ENCODE results near the gene PPP1R1B.

Gene PPP1R1B

GRCh38 chr17:39651923-39652586 lies 25.3 kb downstream of the PPP1R1B start:
- Histone ChIP-seq H3K36me3 (ENCODE audit: control insufficient read depth in 5 of 5, insufficient read depth in 5 of 5, low read length in 5 of 5) (peaks cover 0 to 37% (median 15%) of the 10 kb centered on the region in 5 donors), H3K27ac (ENCODE audit: low read depth, low read length) (no peak overlapping the region), H3K4me3 (ENCODE audit: low read depth in 1 of 5, low read length in 5 of 5) (no peak overlapping the region), H3K27me3 (ENCODE audit: control insufficient read depth in 5 of 5, insufficient read depth in 4 of 5, low read length in 5 of 5) (no peaks in the 10 kb centered on the region), H3K9me3 (ENCODE audit: control insufficient read depth in 5 of 5, low read length in 5 of 5) (no peaks in the 10 kb centered on the region), H3K9ac (ENCODE audit: low read length in 5 of 5) (peak overlapping the region in 2 of 5 donors; percentile 15 to 30), H3K4me1 (ENCODE audit: control insufficient read depth in 5 of 5, insufficient read depth in 5 of 5, low read length in 5 of 5) (peaks cover 0 to 7% (median 3%) of the 10 kb centered on the region in 5 donors)

GRCh38 chr17:39652587-39653315 lies 26.0 kb downstream of the PPP1R1B start:
- Histone ChIP-seq H3K4me3 (ENCODE audit: low read depth in 1 of 5, low read length in 5 of 5) (no peak overlapping the region), H3K4me1 (ENCODE audit: control insufficient read depth in 5 of 5, insufficient read depth in 5 of 5, low read length in 5 of 5) (peaks cover 0 to 8% (median 3%) of the 10 kb centered on the region in 5 donors), H3K36me3 (ENCODE audit: control insufficient read depth in 5 of 5, insufficient read depth in 5 of 5, low read length in 5 of 5) (peaks cover 0 to 38% (median 18%) of the 10 kb centered on the region in 5 donors), H3K27me3 (ENCODE audit: control insufficient read depth in 5 of 5, insufficient read depth in 4 of 5, low read length in 5 of 5) (no peaks in the 10 kb centered on the region), H3K9ac (ENCODE audit: low read length in 5 of 5) (peak overlapping the region in 1 of 5 donors; percentile 15), H3K9me3 (ENCODE audit: control insufficient read depth in 5 of 5, low read length in 5 of 5) (no peaks in the 10 kb centered on the region), H3K27ac (ENCODE audit: low read depth, low read length) (no peak overlapping the region)

GRCh38 chr17:39653316-39653661 lies 26.5 kb downstream of the PPP1R1B start:
- no peak overlapping the region for H3K4me3 ChIP-seq (ENCODE audit: low read depth in 1 of 5, low read length in 5 of 5)
- H3K27me3 ChIP-seq (ENCODE audit: control insufficient read depth in 5 of 5, insufficient read depth in 4 of 5, low read length in 5 of 5) = no peaks in the 10 kb centered on the region
- H3K9me3 ChIP-seq (ENCODE audit: control insufficient read depth in 5 of 5, low read length in 5 of 5) = no peaks in the 10 kb centered on the region
- H3K27ac ChIP-seq (ENCODE audit: low read depth, low read length) = no peak overlapping the region
- no peak overlapping the region for H3K9ac ChIP-seq (ENCODE audit: low read length in 5 of 5)
- H3K36me3 ChIP-seq (ENCODE audit: control insufficient read depth in 5 of 5, insufficient read depth in 5 of 5, low read length in 5 of 5) = peaks cover 0 to 44% (median 20%) of the 10 kb centered on the region in 5 donors
- H3K4me1 ChIP-seq (ENCODE audit: control insufficient read depth in 5 of 5, insufficient read depth in 5 of 5, low read length in 5 of 5) = peaks cover 0 to 13% (median 4%) of the 10 kb centered on the region in 5 donors

GRCh38 chr17:39653662-39654331 lies 27.0 kb downstream of the PPP1R1B start:
- no peak overlapping the region for H3K4me3 ChIP-seq (ENCODE audit: low read depth in 1 of 5, low read length in 5 of 5)
- no peak overlapping the region for H3K27ac ChIP-seq (ENCODE audit: low read depth, low read length)
- peaks cover 0 to 49% (median 25%) of the 10 kb centered on the region in 5 donors for H3K36me3 ChIP-seq (ENCODE audit: control insufficient read depth in 5 of 5, insufficient read depth in 5 of 5, low read length in 5 of 5)
- peaks cover 0 to 18% (median 4%) of the 10 kb centered on the region in 5 donors for H3K4me1 ChIP-seq (ENCODE audit: control insufficient read depth in 5 of 5, insufficient read depth in 5 of 5, low read length in 5 of 5)
- H3K27me3 ChIP-seq (ENCODE audit: control insufficient read depth in 5 of 5, insufficient read depth in 4 of 5, low read length in 5 of 5) = no peaks in the 10 kb centered on the region
- no peak overlapping the region for H3K9ac ChIP-seq (ENCODE audit: low read length in 5 of 5)
- H3K9me3 ChIP-seq (ENCODE audit: control insufficient read depth in 5 of 5, low read length in 5 of 5) = no peaks in the 10 kb centered on the region

- Histone ChIP-seq H3K4me3 (ENCODE audit: low read depth in 1 of 5, low read length in 5 of 5) (no peak overlapping the region), H3K36me3 (ENCODE audit: control insufficient read depth in 5 of 5, insufficient read depth in 5 of 5, low read length in 5 of 5) (peaks cover 0 to 55% (median 32%) of the 10 kb centered on the region in 5 donors), H3K9me3 (ENCODE audit: control insufficient read depth in 5 of 5, low read length in 5 of 5) (no peaks in the 10 kb centered on the region), H3K27me3 (ENCODE audit: control insufficient read depth in 5 of 5, insufficient read depth in 4 of 5, low read length in 5 of 5) (no peaks in the 10 kb centered on the region), H3K27ac (ENCODE audit: low read depth, low read length) (no peak overlapping the region), H3K4me1 (ENCODE audit: control insufficient read depth in 5 of 5, insufficient read depth in 5 of 5, low read length in 5 of 5) (peaks cover 2 to 30% (median 11%) of the 10 kb centered on the region in 5 donors), H3K9ac (ENCODE audit: low read length in 5 of 5) (no peak overlapping the region)
These were observed 28.4 kb downstream of the PPP1R1B start for GRCh38 chr17:39655105-39655504.

DNA sequence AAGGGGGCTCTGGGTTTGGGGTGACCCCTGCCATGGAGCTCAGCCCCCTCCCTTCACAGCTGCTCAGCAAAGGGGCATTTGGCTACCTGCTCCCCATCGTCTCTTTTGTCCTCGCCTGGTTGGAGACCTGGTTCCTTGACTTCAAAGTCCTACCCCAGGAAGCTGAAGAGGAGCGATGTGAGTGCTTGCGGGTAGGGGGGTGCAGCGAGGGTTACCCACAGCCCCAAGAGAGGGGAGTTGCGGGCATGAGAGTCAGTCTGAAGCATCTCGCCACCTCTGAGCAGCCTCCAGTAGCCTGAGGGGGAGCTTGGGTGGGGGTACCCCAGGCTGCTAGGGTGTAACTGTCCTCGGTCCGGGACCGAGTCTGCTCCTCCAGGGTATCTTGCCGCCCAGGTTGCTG lies 31.6 kb downstream of the PPP1R1B start:
- H3K27ac ChIP-seq (ENCODE audit: low read depth, low read length) = peak overlapping the region; percentile 24
- H3K36me3 ChIP-seq (ENCODE audit: control insufficient read depth in 5 of 5, insufficient read depth in 5 of 5, low read length in 5 of 5) = peaks cover 0 to 83% (median 60%) of the 10 kb centered on the region in 5 donors
- no peak overlapping the region for H3K9ac ChIP-seq (ENCODE audit: low read length in 5 of 5)

GRCh38 chr17:39658760-39659159 lies 32.0 kb downstream of the PPP1R1B start:
- Histone ChIP-seq H3K36me3 (ENCODE audit: control insufficient read depth in 5 of 5, insufficient read depth in 5 of 5, low read length in 5 of 5) (peaks cover 0 to 83% (median 60%) of the 10 kb centered on the region in 5 donors), H3K9ac (ENCODE audit: low read length in 5 of 5) (no peak overlapping the region), H3K4me3 (ENCODE audit: low read depth in 1 of 5, low read length in 5 of 5) (no peak overlapping the region), H3K4me1 (ENCODE audit: control insufficient read depth in 5 of 5, insufficient read depth in 5 of 5, low read length in 5 of 5) (peaks cover 2 to 59% (median 21%) of the 10 kb centered on the region in 5 donors), H3K27me3 (ENCODE audit: control insufficient read depth in 5 of 5, insufficient read depth in 4 of 5, low read length in 5 of 5) (no peaks in the 10 kb centered on the region), H3K9me3 (ENCODE audit: control insufficient read depth in 5 of 5, low read length in 5 of 5) (no peaks in the 10 kb centered on the region), H3K27ac (ENCODE audit: low read depth, low read length) (peak overlapping the region; percentile 24)

More for the DNA sequence above, 31.6 kb downstream of the PPP1R1B start:
- Histone ChIP-seq H3K9me3 (ENCODE audit: control insufficient read depth in 5 of 5, low read length in 5 of 5) (no peaks in the 10 kb centered on the region), H3K4me3 (ENCODE audit: low read depth in 1 of 5, low read length in 5 of 5) (no peak overlapping the region), H3K27me3 (ENCODE audit: control insufficient read depth in 5 of 5, insufficient read depth in 4 of 5, low read length in 5 of 5) (no peaks in the 10 kb centered on the region), H3K4me1 (ENCODE audit: control insufficient read depth in 5 of 5, insufficient read depth in 5 of 5, low read length in 5 of 5) (peaks cover 2 to 60% (median 23%) of the 10 kb centered on the region in 5 donors)

GRCh38 chr17:39659279-39660010 lies 32.7 kb downstream of the PPP1R1B start:
- H3K4me3 ChIP-seq (ENCODE audit: low read depth in 1 of 5, low read length in 5 of 5) = peak overlapping the region in 4 of 5 donors; percentile 4 to 40 (median 28)
- peaks cover 0 to under 1% (median 0%) of the 10 kb centered on the region in 5 donors for H3K27me3 ChIP-seq (ENCODE audit: control insufficient read depth in 5 of 5, insufficient read depth in 4 of 5, low read length in 5 of 5)
- peak overlapping the region; percentile 24 for H3K27ac ChIP-seq (ENCODE audit: low read depth, low read length)
- H3K36me3 ChIP-seq (ENCODE audit: control insufficient read depth in 5 of 5, insufficient read depth in 5 of 5, low read length in 5 of 5) = peaks cover 0 to 83% (median 59%) of the 10 kb centered on the region in 5 donors
- no peaks in the 10 kb centered on the region for H3K9me3 ChIP-seq (ENCODE audit: control insufficient read depth in 5 of 5, low read length in 5 of 5)
- H3K9ac ChIP-seq (ENCODE audit: low read length in 5 of 5) = peak overlapping the region in 1 of 5 donors; percentile 33
- H3K4me1 ChIP-seq (ENCODE audit: control insufficient read depth in 5 of 5, insufficient read depth in 5 of 5, low read length in 5 of 5) = peaks cover 0 to 62% (median 24%) of the 10 kb centered on the region in 5 donors

DNA sequence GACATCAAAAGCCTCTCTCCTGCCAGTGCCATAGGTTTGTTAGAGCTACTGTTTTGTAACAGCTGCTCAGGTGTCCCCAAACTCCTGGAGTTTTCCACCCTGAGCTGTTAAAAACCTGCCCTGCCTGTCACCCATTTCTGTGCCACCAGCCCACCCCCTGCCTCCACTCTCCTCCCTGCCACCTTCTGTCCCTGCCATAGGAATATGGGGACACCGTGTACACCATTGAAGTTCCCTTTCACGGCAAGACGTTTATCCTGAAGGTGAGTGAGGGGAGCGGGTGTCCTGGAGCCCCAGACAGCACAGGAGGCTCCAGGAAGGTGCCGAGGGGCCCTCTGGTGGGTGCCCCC lies 33.2 kb downstream of the PPP1R1B start:
- no peaks in the 10 kb centered on the region for H3K9me3 ChIP-seq (ENCODE audit: control insufficient read depth in 5 of 5, low read length in 5 of 5)
- H3K9ac ChIP-seq (ENCODE audit: low read length in 5 of 5) = peak overlapping the region in 1 of 5 donors; percentile 33
- peaks cover 0 to 77% (median 56%) of the 10 kb centered on the region in 5 donors for H3K36me3 ChIP-seq (ENCODE audit: control insufficient read depth in 5 of 5, insufficient read depth in 5 of 5, low read length in 5 of 5)
- peak overlapping the region in 4 of 5 donors; percentile 4 to 40 (median 28) for H3K4me3 ChIP-seq (ENCODE audit: low read depth in 1 of 5, low read length in 5 of 5)
- no peak overlapping the region for H3K27ac ChIP-seq (ENCODE audit: low read depth, low read length)
- H3K4me1 ChIP-seq (ENCODE audit: control insufficient read depth in 5 of 5, insufficient read depth in 5 of 5, low read length in 5 of 5) = peaks cover 0 to 62% (median 24%) of the 10 kb centered on the region in 5 donors
- peaks cover 0 to 5% (median 0%) of the 10 kb centered on the region in 5 donors for H3K27me3 ChIP-seq (ENCODE audit: control insufficient read depth in 5 of 5, insufficient read depth in 4 of 5, low read length in 5 of 5)

Data from subcutaneous abdominal adipose tissue (tissue), 5 donors.